Measurements from ENCODE around the gene ZDHHC19.

ZDHHC19 gene

GRCh38 chr3:196210673-196211556 is at the start of gene ZDHHC19:
TSS of gene ZDHHC19 (minus strand) at chr3:196211400. CDS start at chr3:196211315, 85 bp downstream.
- Histone ChIP-seq H3K4me3 (ENCODE audit: low read depth in 1 of 2, low read length in 1 of 2) (no peak within 1 kb of the TSS), H3K27ac (no peak within 1 kb of the TSS), H3K36me3 (no peaks in the 10 kb centered on the region), H3K9me3 (no peaks in the 10 kb centered on the region), H3K27me3 (no peaks in the 10 kb centered on the region), H3K4me1 (ENCODE audit: control insufficient read depth in 1 of 2, insufficient read depth in 1 of 2, low read depth in 1 of 2, low read length in 1 of 2) (peaks cover 21 to 31% of the 10 kb centered on the region in 2 experiments)
- no peak for TF ChIP-seq CTCF (IDR thresholded peaks at IDR 0.05)

GRCh38 chr3:196260784-196261183 is 49.6 kb upstream of the ZDHHC19 start:
- Histone ChIP-seq H3K9me3 (no peaks in the 10 kb centered on the region), H3K36me3 (peaks cover 60% of the 10 kb centered on the region), H3K27me3 (no peaks in the 10 kb centered on the region), H3K27ac (no peak overlapping the region), H3K4me1 (ENCODE audit: control insufficient read depth in 1 of 2, insufficient read depth in 1 of 2, low read depth in 1 of 2, low read length in 1 of 2) (no peaks in the 10 kb centered on the region), H3K4me3 (ENCODE audit: low read depth in 1 of 2, low read length in 1 of 2) (no peak overlapping the region)
- TF ChIP-seq CTCF (IDR thresholded peaks at IDR 0.05) = no peak

- Histone ChIP-seq H3K27ac (no peak overlapping the region), H3K4me3 (ENCODE audit: low read depth in 1 of 2, low read length in 1 of 2) (no peak overlapping the region), H3K9me3 (no peaks in the 10 kb centered on the region), H3K27me3 (no peaks in the 10 kb centered on the region), H3K36me3 (peaks cover 55% of the 10 kb centered on the region), H3K4me1 (ENCODE audit: control insufficient read depth in 1 of 2, insufficient read depth in 1 of 2, low read depth in 1 of 2, low read length in 1 of 2) (peaks cover 4 to 5% of the 10 kb centered on the region in 2 experiments)
- TF ChIP-seq CTCF (IDR thresholded peaks at IDR 0.05) = no peak
These were observed 44.6 kb upstream of the ZDHHC19 start for GRCh38 chr3:196255776-196256175.

GRCh38 chr3:196254376-196255283 is 43.4 kb upstream of the ZDHHC19 start:
- Histone ChIP-seq H3K9me3 (no peaks in the 10 kb centered on the region), H3K27me3 (no peaks in the 10 kb centered on the region), H3K4me3 (ENCODE audit: low read depth in 1 of 2, low read length in 1 of 2) (no peak overlapping the region), H3K27ac (peak overlapping the region; percentile 24), H3K4me1 (ENCODE audit: control insufficient read depth in 1 of 2, insufficient read depth in 1 of 2, low read depth in 1 of 2, low read length in 1 of 2) (peaks cover 4 to 5% of the 10 kb centered on the region in 2 experiments), H3K36me3 (peaks cover 57% of the 10 kb centered on the region)
- no peak for TF ChIP-seq CTCF (IDR thresholded peaks at IDR 0.05)

GRCh38 chr3:196251918-196252317 is 40.7 kb upstream of the ZDHHC19 start:
- Histone ChIP-seq H3K36me3 (peaks cover 53% of the 10 kb centered on the region), H3K27me3 (no peaks in the 10 kb centered on the region), H3K27ac (no peak overlapping the region), H3K4me1 (ENCODE audit: control insufficient read depth in 1 of 2, insufficient read depth in 1 of 2, low read depth in 1 of 2, low read length in 1 of 2) (peaks cover 20 to 23% of the 10 kb centered on the region in 2 experiments), H3K9me3 (no peaks in the 10 kb centered on the region), H3K4me3 (ENCODE audit: low read depth in 1 of 2, low read length in 1 of 2) (no peak overlapping the region)
- no peak for TF ChIP-seq CTCF (IDR thresholded peaks at IDR 0.05)

Data from neutrophil (primary cell).